ENCODE measurements around the gene SPACA1. TPM values are rescaled to one million over a fixed set of nuclear protein-coding genes. Genes with fewer than 3 reads are reported as not detected.
A peak's percentile ranks its signal among the peaks of the same experiment; 100 is the strongest.

Gene SPACA1
- total RNA-seq, 1 donor, result not detected

DNA sequence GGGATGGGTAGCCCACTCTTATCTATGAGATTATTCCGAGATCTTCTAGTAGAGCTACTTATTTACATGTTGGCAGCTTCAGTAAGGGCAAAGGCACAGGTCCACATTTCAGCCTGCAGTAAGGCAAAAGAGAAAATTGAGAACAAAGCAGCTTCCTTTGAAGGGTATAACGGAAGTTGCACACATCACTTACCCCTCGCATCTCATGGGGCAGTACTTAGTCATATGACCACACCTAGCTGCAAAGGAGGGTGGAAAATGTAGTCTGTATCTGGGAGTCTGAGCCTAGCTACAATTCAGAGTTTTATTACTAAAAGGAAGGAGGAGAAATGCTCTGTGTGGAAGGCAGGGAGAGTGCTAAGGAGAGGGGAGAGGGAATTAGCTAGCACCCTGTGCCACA lies 29.7 kb downstream of the SPACA1 start:
- TF ChIP-seq CTCF (IDR thresholded peaks at IDR 0.05; ENCODE audit: extremely low read depth, low read depth, low read length), result no peak
- Histone ChIP-seq H3K4me1 (ENCODE audit: insufficient read depth, low read length) (no peaks in the 10 kb centered on the region), H3K9me3 (ENCODE audit: low read depth, low read length) (no peaks in the 10 kb centered on the region), H3K79me2 (ENCODE audit: insufficient read depth, low read length) (no peaks in the 10 kb centered on the region), H3K4me3 (ENCODE audit: insufficient read depth, low read length) (no peak overlapping the region), H3K4me2 (ENCODE audit: insufficient read depth, low read length) (no peak overlapping the region), H4K20me1 (ENCODE audit: insufficient read depth, low read length) (no peaks in the 10 kb centered on the region), H2AFZ (ENCODE audit: low read length) (no peak overlapping the region), H3K36me3 (ENCODE audit: insufficient read depth, low read length) (no peaks in the 10 kb centered on the region), H3K27ac (ENCODE audit: low read depth, low read length) (no peak overlapping the region), H3K27me3 (ENCODE audit: insufficient read depth, low read length) (no peaks in the 10 kb centered on the region)
- no peak for DNase-seq (ENCODE audit: insufficient read length, low spot score, missing footprints)

GRCh38 chr6:88086792-88087191 lies 39.2 kb downstream of the SPACA1 start:
- no peak overlapping the region for H3K4me2 ChIP-seq (ENCODE audit: insufficient read depth, low read length)
- H3K79me2 ChIP-seq (ENCODE audit: insufficient read depth, low read length), result no peaks in the 10 kb centered on the region
- H3K9me3 ChIP-seq (ENCODE audit: low read depth, low read length), result no peaks in the 10 kb centered on the region
- H3K4me3 ChIP-seq (ENCODE audit: insufficient read depth, low read length), result no peak overlapping the region
- H2AFZ ChIP-seq (ENCODE audit: low read length), result no peak overlapping the region
- no peak for DNase-seq (ENCODE audit: insufficient read length, low spot score, missing footprints)
- no peaks in the 10 kb centered on the region for H4K20me1 ChIP-seq (ENCODE audit: insufficient read depth, low read length)
- H3K36me3 ChIP-seq (ENCODE audit: insufficient read depth, low read length), result no peaks in the 10 kb centered on the region
- no peaks in the 10 kb centered on the region for H3K27me3 ChIP-seq (ENCODE audit: insufficient read depth, low read length)
- TF ChIP-seq CTCF (IDR thresholded peaks at IDR 0.05; ENCODE audit: extremely low read depth, low read depth, low read length), result no peak
- H3K4me1 ChIP-seq (ENCODE audit: insufficient read depth, low read length), result no peaks in the 10 kb centered on the region
- no peak overlapping the region for H3K27ac ChIP-seq (ENCODE audit: low read depth, low read length)

DNA sequence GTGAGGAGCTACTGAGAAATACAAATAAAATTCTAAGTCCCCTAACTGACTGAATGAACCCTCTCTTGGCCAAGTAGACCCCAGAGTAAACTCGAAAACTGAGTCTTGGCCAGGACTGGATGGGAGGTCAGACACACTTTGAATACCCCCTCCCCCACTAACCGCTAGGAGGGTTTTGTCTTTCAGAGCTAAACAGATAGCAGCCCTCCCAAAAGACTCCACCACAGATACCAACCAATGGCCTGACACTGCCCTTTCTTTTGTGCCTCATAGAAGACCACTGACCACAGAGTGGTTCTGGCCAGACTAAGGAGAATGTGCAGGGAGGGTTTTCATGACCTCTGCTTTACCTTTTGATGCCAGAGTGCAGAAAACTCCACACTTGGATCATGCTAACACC lies 42.1 kb downstream of the SPACA1 start:
- H3K27ac ChIP-seq (ENCODE audit: low read depth, low read length), result no peak overlapping the region
- H2AFZ ChIP-seq (ENCODE audit: low read length), result no peak overlapping the region
- no peaks in the 10 kb centered on the region for H4K20me1 ChIP-seq (ENCODE audit: insufficient read depth, low read length)
- H3K27me3 ChIP-seq (ENCODE audit: insufficient read depth, low read length), result no peaks in the 10 kb centered on the region
- no peak overlapping the region for H3K4me2 ChIP-seq (ENCODE audit: insufficient read depth, low read length)
- no peaks in the 10 kb centered on the region for H3K9me3 ChIP-seq (ENCODE audit: low read depth, low read length)
- no peaks in the 10 kb centered on the region for H3K4me1 ChIP-seq (ENCODE audit: insufficient read depth, low read length)
- DNase-seq (ENCODE audit: insufficient read length, low spot score, missing footprints), result no peak
- no peak for TF ChIP-seq CTCF (IDR thresholded peaks at IDR 0.05; ENCODE audit: extremely low read depth, low read depth, low read length)
- H3K4me3 ChIP-seq (ENCODE audit: insufficient read depth, low read length), result no peak overlapping the region
- no peaks in the 10 kb centered on the region for H3K79me2 ChIP-seq (ENCODE audit: insufficient read depth, low read length)
- H3K36me3 ChIP-seq (ENCODE audit: insufficient read depth, low read length), result no peaks in the 10 kb centered on the region

GRCh38 chr6:88105741-88106340 lies 58.2 kb downstream of the SPACA1 start:
- no peak for TF ChIP-seq CTCF (IDR thresholded peaks at IDR 0.05; ENCODE audit: extremely low read depth, low read depth, low read length)
- no peaks in the 10 kb centered on the region for H4K20me1 ChIP-seq (ENCODE audit: insufficient read depth, low read length)
- no peaks in the 10 kb centered on the region for H3K27me3 ChIP-seq (ENCODE audit: insufficient read depth, low read length)
- H3K4me2 ChIP-seq (ENCODE audit: insufficient read depth, low read length), result no peak overlapping the region
- no peaks in the 10 kb centered on the region for H3K9me3 ChIP-seq (ENCODE audit: low read depth, low read length)
- no peak overlapping the region for H3K27ac ChIP-seq (ENCODE audit: low read depth, low read length)
- no peaks in the 10 kb centered on the region for H3K36me3 ChIP-seq (ENCODE audit: insufficient read depth, low read length)
- no peaks in the 10 kb centered on the region for H3K4me1 ChIP-seq (ENCODE audit: insufficient read depth, low read length)
- H3K79me2 ChIP-seq (ENCODE audit: insufficient read depth, low read length), result no peaks in the 10 kb centered on the region
- H2AFZ ChIP-seq (ENCODE audit: low read length), result no peak overlapping the region
- no peak overlapping the region for H3K4me3 ChIP-seq (ENCODE audit: insufficient read depth, low read length)
- peak; percentile 77 for DNase-seq (ENCODE audit: insufficient read length, low spot score, missing footprints)
